HCT116 (cell line): ENCODE results near the gene TOP3B. TPM values are rescaled to one million over a fixed set of nuclear protein-coding genes. Genes with fewer than 3 reads are reported as not detected.

Experiments
- ATAC-seq: fragments of 200-7000 bp; cut with Tn5 transposase; 2 replicates; pipeline ENCODE4 v1.9.1; 2020; ENCODE audit warnings: mild to moderate bottlenecking, moderate library complexity
- BruUV-seq: library from RNA; stranded (reverse); fragments of 400-500 nt; replicated peaks from 2 replicates; lab custom pipeline; 2021; lab: Mats Ljungman, UMichigan
- CTCF ChIA-PET: fragments of 300-600 bp; sonication (Branson Sonifier 250); formaldehyde crosslinking; loops from one replicate; lab custom pipeline; 2021; ENCODE audit warnings: antibody characterized with exemption; lab: Charles Lee
- POLR2A ChIA-PET: fragments of 300-600, 350-600 bp; sonication (Branson Sonifier 250); formaldehyde crosslinking; loops from one replicate; lab custom pipeline; 2021; ENCODE audit warnings: antibody characterized with exemption; lab: Charles Lee
- RAD21 ChIA-PET, 2 experiments: fragments of 300-600 bp; sonication (Branson Sonifier 250); formaldehyde crosslinking; loops; one replicate each; lab custom pipeline; 2023; ENCODE audit warnings: low total read pairs in 2 of 2; ENCODE audit not compliant: uncharacterized antibody in 2 of 2, unreplicated experiment in 2 of 2, low non-redundant PET in 1 of 2; lab: Charles Lee
- DNase-seq: peaks from one replicate; pipeline ENCODE4 v3.0.0-alpha.2; 2010; ENCODE audit warnings: low read depth, low spot score
- H2AFZ ChIP-seq: fragments of 200-600 bp; shearing (Covaris generic), sonication (generic); 2 replicates; pipeline ENCODE4 v1.6.1; 2017; ENCODE audit warnings: low read depth, mixed run types, mixed read lengths, antibody characterized with exemption, low read length; ENCODE audit not compliant: poor library complexity, severe bottlenecking
- H3K27ac ChIP-seq: 2 replicates; pipeline ENCODE4 v1.5.1; 2012; ENCODE audit warnings: low read depth, low read length
- H3K27me3 ChIP-seq: fragments of 200-600 bp; sonication (generic); 2 replicates; pipeline ENCODE4 v1.6.1; 2016; ENCODE audit warnings: mixed run types, low read length, mixed read lengths; ENCODE audit not compliant: insufficient read depth
- H3K36me3 ChIP-seq, 2 experiments: fragments of 200-500 bp in 1 of 2; fragments of 200-600 bp in 1 of 2; sonication (Bioruptor generic) in 1 of 2; sonication (generic) in 1 of 2; 2 replicates each; pipeline versions ENCODE4 v1.5.1 to v1.6.1; 2014 to 2016; ENCODE audit warnings: low read length in 2 of 2, inconsistent platforms in 1 of 2, mixed read lengths in 1 of 2, mixed run types in 1 of 2; ENCODE audit not compliant: insufficient read depth in 2 of 2, control insufficient read depth in 1 of 2
- H3K4me1 ChIP-seq, 2 experiments: fragments of 200-600 bp in 1 of 2; sonication (generic) in 1 of 2; 2 replicates each; pipeline versions ENCODE4 v1.5.1 to v1.6.1; 2012 to 2017; ENCODE audit warnings: low read length in 2 of 2, inconsistent platforms in 1 of 2, mild to moderate bottlenecking in 1 of 2, mixed read lengths in 1 of 2, mixed run types in 1 of 2, moderate library complexity in 1 of 2; ENCODE audit not compliant: insufficient read depth in 2 of 2, control insufficient read depth in 1 of 2
- H3K4me2 ChIP-seq: fragments of 200-600 bp; sonication (generic); 2 replicates; pipeline ENCODE4 v1.6.1; 2017; ENCODE audit warnings: mixed run types, low read length, mixed read lengths
- H3K4me3 ChIP-seq, 2 experiments: fragments of 200-600 bp in 1 of 2; sonication (generic) in 1 of 2; replicated peaks in 1 of 2; 2 replicates each; pipeline ENCODE4 v1.5.1; 2011 to 2016; ENCODE audit warnings: low read length in 2 of 2, control low read depth in 1 of 2, low read depth in 1 of 2, mild to moderate bottlenecking in 1 of 2, mixed read lengths in 1 of 2, mixed run types in 1 of 2
- H3K79me2 ChIP-seq: fragments of 200-600 bp; sonication (generic); 2 replicates; pipeline ENCODE4 v1.6.1; 2017; ENCODE audit warnings: mild to moderate bottlenecking, mixed run types, low read length, moderate library complexity, mixed read lengths; ENCODE audit not compliant: insufficient read depth
- H3K9ac ChIP-seq: fragments of 200-600 bp; sonication (generic); 2 replicates; pipeline ENCODE4 v1.6.1; 2016; ENCODE audit warnings: low read length, mixed read lengths
- H3K9me2 ChIP-seq: fragments of 200-600 bp; sonication (generic), shearing (Covaris generic); 2 replicates; pipeline ENCODE4 v1.6.1; 2017; ENCODE audit warnings: mixed run types, mild to moderate bottlenecking, moderate library complexity; ENCODE audit not compliant: insufficient read depth
- H3K9me3 ChIP-seq, 2 experiments: fragments of 200-500 bp in 1 of 2; fragments of 200-600 bp in 1 of 2; sonication (Bioruptor generic) in 1 of 2; sonication (generic) in 1 of 2; 2 replicates each; pipeline ENCODE4 v1.6.1; 2014 to 2017; ENCODE audit warnings: low read length in 2 of 2, mixed read lengths in 2 of 2, inconsistent platforms in 1 of 2, low read depth in 1 of 2, mild to moderate bottlenecking in 1 of 2, mixed run types in 1 of 2, moderate library complexity in 1 of 2; ENCODE audit not compliant: control insufficient read depth in 1 of 2, insufficient read depth in 1 of 2
- H4K20me1 ChIP-seq: fragments of 200-600 bp; sonication (generic), shearing (Covaris generic); 2 replicates; pipeline ENCODE4 v1.6.1; 2017; ENCODE audit warnings: mixed run types, mild to moderate bottlenecking, moderate library complexity; ENCODE audit not compliant: insufficient read depth
- EZH2 ChIP-seq: fragments of 200-600 bp; sonication (generic); IDR thresholded peaks from 2 replicates; pipeline ENCODE4 v1.6.1; 2017; ENCODE audit warnings: antibody characterized with exemption, mixed run types
- EZH2phosphoT487 ChIP-seq: fragments of 200-600 bp; IDR thresholded peaks from 2 replicates; pipeline ENCODE4 v1.6.1; 2018; ENCODE audit warnings: antibody characterized with exemption, borderline replicate concordance
- MAX ChIP-seq: IDR thresholded peaks from 2 replicates; pipeline ENCODE4 v1.6.1; 2012
- RAD21 ChIP-seq: IDR thresholded peaks from 2 replicates; pipeline ENCODE4 v1.6.1; 2012; ENCODE audit warnings: low read depth, mild to moderate bottlenecking
- REST ChIP-seq: IDR thresholded peaks from 2 replicates; pipeline ENCODE4 v1.6.1; 2012; ENCODE audit warnings: low read depth
- SP1 ChIP-seq: IDR thresholded peaks from 2 replicates; pipeline ENCODE4 v1.6.1; 2012; ENCODE audit warnings: low read depth
- TCF7L2 ChIP-seq: IDR thresholded peaks from 2 replicates; pipeline ENCODE4 v1.7.0; 2011; ENCODE audit warnings: borderline replicate concordance, inconsistent platforms; ENCODE audit not compliant: insufficient read depth, insufficient read length; ENCODE audit errors: extremely low read depth
- ZBTB33 ChIP-seq: IDR thresholded peaks from 2 replicates; pipeline ENCODE4 v1.6.1; 2011; ENCODE audit warnings: mild to moderate bottlenecking, low read length, moderate library complexity; ENCODE audit not compliant: insufficient replicate concordance; ENCODE audit errors: extremely low read depth
- ZNF274 ChIP-seq: fragments of 200-500 bp; sonication (Bioruptor generic); IDR thresholded peaks from 2 replicates; pipeline ENCODE4 v1.6.1; 2014; ENCODE audit warnings: mild to moderate bottlenecking, low read depth, low read length, inconsistent platforms
- intact Hi-C: fragments of 100-400 bp; cut with micrococcal nuclease; formaldehyde crosslinking; loops from 2 replicates; pipeline ENCODE4 v1.10.0; 2022
- total RNA-seq: library from RNA; stranded (reverse); gene quantifications from one replicate; pipeline ENCODE4 v1.2.1, GENCODE V29; 2021; ENCODE audit not compliant: unreplicated experiment

The TOP3B gene
- total RNA-seq, 1 experiment from 2014 or later = 50.1 TPM

DNA sequence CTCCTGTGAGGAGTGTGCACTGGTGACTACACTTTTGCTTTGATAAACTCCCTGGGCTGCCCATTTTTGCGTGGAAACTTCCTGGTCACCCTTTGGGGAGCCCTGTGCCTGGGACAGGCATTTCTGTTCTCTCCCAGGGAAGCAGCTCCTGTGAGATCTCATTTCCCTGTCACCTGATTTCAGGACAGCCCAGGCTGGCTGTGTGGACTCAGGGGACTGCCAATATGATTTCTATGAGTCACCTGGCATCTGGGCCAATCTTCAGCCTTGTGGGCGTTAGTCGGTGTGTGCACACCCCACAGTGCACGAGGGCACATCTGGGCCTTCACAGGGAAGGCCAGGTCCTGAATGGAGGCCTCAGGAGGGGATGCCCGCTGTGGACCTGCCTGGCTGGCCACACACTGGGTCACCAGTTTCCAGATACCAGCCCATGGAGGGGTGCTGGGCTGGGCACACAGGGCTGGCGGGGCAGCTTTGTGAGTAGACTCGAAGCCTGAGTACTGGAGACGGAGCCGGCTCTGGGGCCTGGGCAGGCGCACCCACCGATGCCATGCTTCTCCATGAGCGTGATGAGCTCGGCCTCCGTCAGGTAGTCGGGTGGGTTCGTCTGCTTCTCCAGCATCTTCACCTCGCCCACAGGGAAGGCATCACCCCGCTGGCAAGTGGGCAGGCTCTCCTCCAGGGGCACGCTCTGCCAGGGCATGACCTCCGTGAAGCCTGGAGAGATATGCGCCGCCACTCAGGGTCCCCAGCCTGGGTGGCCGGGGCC, 20.5 kb downstream of the TOP3B start:
- ChIA-PET POLR2A (no interaction called here), RAD21 (no interaction called here), CTCF (interaction anchor here (1.5 kb wide), 2 partner anchors 10 to 24 kb away, joined by 3 to 4 read pairs; no protein-coding TSS in a partner anchor)
- no peak overlapping the region; the same call in 1 of the 2 replicates for H3K27ac ChIP-seq
- TF ChIP-seq EZH2 (no peak), RAD21 (no peak), MAX (peak; percentile 53; the same call in 1 of the 2 replicates)
- H3K9me2 ChIP-seq = no peaks in the 10 kb centered on the region
- H4K20me1 ChIP-seq = no peaks in the 10 kb centered on the region
- H3K4me3 ChIP-seq = no peak overlapping the region
- H3K9ac ChIP-seq = no peak overlapping the region
- no peak for DNase-seq
- no peaks in the 10 kb centered on the region for H3K79me2 ChIP-seq
- peaks cover 0 to 9% of the 10 kb centered on the region in 2 experiments; a peak in 3 of 4 replicates for H3K4me1 ChIP-seq
- no peaks in the 10 kb centered on the region for H3K27me3 ChIP-seq
- H3K36me3 ChIP-seq = peaks cover 22 to 28% of the 10 kb centered on the region in 2 experiments; a peak in 3 of 4 replicates
- no TSS peak for BruUV-seq
- intact Hi-C loops = no loop called here
- no peaks in the 10 kb centered on the region for H3K9me3 ChIP-seq
- ATAC-seq = peak; percentile 67
- 0 out of 2 replicates have a peak overlapping the region, but pooled peaks have one; percentile 8 for H3K4me2 ChIP-seq
- H2AFZ ChIP-seq = no peak overlapping the region

- H3K9ac ChIP-seq = no peak overlapping the region
- H3K9me3 ChIP-seq = no peaks in the 10 kb centered on the region
- ChIA-PET POLR2A (no interaction called here), CTCF (interaction anchor here (1.5 kb wide), 1 partner anchor 11 kb away, joined by 4 read pairs; no protein-coding TSS in a partner anchor), RAD21 (no interaction called here)
- H2AFZ ChIP-seq = no peak overlapping the region
- no peaks in the 10 kb centered on the region for H3K9me2 ChIP-seq
- peaks cover 0 to 9% of the 10 kb centered on the region in 2 experiments; a peak in 3 of 4 replicates for H3K4me1 ChIP-seq
- DNase-seq (no peak), ATAC-seq (0 out of 2 replicates have a peak, but pooled peaks have one; percentile 5)
- H3K4me3 ChIP-seq = no peak overlapping the region
- H3K27ac ChIP-seq = no peak overlapping the region; the same call in 1 of the 2 replicates
- intact Hi-C loops = no loop called here
- no peaks in the 10 kb centered on the region for H4K20me1 ChIP-seq
- BruUV-seq = no TSS peak
- no peaks in the 10 kb centered on the region for H3K79me2 ChIP-seq
- H3K4me2 ChIP-seq = no peak overlapping the region
- peaks cover 21 to 22% of the 10 kb centered on the region in 2 experiments; a peak in 3 of 4 replicates for H3K36me3 ChIP-seq
- H3K27me3 ChIP-seq = no peaks in the 10 kb centered on the region
- TF ChIP-seq SP1 (no peak), MAX (no peak), ZBTB33 (no peak), EZH2phosphoT487 (no peak), ZNF274 (no peak), TCF7L2 (no peak), REST (no peak), EZH2 (no peak)
Measured at GRCh38 chr22:21961127-21961867, 21.3 kb downstream of the TOP3B start.
